Ectodermal cell (in vitro differentiated cells): ENCODE results near the gene EHD4.
A peak's percentile ranks its signal among the peaks of the same experiment; 100 is the strongest.

Experiments used
- H3K27ac ChIP-seq: 2 replicates; pipeline ENCODE4 v1.7.0; 2013; ENCODE audit warnings: mild to moderate bottlenecking, low read depth, low read length; ENCODE audit not compliant: insufficient read depth, poor library complexity, severe bottlenecking
- H3K27me3 ChIP-seq: 2 replicates; pipeline ENCODE4 v1.7.0; 2013; ENCODE audit warnings: mild to moderate bottlenecking, low read length; ENCODE audit not compliant: insufficient read depth, control insufficient read depth, poor library complexity, severe bottlenecking
- H3K36me3 ChIP-seq: one replicate; pipeline ENCODE4 v1.7.0; 2013; ENCODE audit warnings: low read length; ENCODE audit not compliant: control insufficient read depth, insufficient read depth
- H3K4me1 ChIP-seq: one replicate; pipeline ENCODE4 v1.7.0; 2013; ENCODE audit warnings: low read length; ENCODE audit not compliant: control insufficient read depth, insufficient read depth
- H3K4me3 ChIP-seq: 2 replicates; pipeline ENCODE4 v1.7.0; 2013; ENCODE audit warnings: low read depth, low read length, control low read depth; ENCODE audit not compliant: insufficient read depth
- H3K9me3 ChIP-seq: 2 replicates; pipeline ENCODE4 v1.7.0; 2013; ENCODE audit warnings: mild to moderate bottlenecking, low read length, moderate library complexity; ENCODE audit not compliant: control insufficient read depth
- WGBS, 2 experiments: methylation state at CpG; one replicate each; pipeline ENCODE4 v1.1.7; 2013; ENCODE audit warnings: missing lambda C conversion rate in 2 of 2; 5-methylcytosine and 5-hydroxymethylcytosine counted together

The EHD4 gene

DNA sequence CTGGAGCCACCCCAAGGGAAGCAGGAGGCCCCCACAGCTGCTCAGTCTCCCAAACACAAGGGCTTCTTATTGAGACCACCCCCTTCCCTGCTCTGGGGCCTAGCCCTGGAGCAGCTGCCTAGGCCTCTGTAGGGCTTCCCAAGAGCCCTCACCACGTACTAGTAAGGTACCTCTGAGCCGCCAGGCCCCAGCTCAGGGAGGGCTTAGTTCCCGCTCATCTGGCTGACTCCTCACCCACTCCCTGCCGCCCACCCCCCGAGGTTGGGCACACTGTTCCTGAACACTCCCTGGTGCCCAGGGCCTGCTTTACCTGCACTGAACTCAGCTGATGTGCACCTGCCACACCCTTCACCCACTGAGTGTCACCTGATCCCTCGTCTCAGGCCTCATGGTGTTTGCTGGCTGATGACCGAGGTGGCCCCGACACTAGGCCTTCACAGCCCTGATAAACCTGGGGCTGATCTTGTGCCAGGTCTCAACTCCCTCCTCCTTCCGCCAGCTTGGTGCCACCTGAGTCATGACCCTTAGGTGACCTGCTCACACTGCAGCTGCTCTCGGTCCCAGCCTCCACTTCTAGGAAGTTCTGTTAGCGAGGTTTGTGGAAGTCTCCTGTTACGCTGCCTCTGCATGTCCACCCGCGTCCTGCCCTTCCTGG is 60.5 kb downstream of the EHD4 start:
- no peaks in the 10 kb centered on the region for H3K27me3 ChIP-seq
- peaks cover 9% of the 10 kb centered on the region for H3K36me3 ChIP-seq
- no peak overlapping the region for H3K4me3 ChIP-seq
- 92 to 95% methylated on average over 14 of the region's 14 CpGs for WGBS, 2 experiments
- H3K27ac ChIP-seq, result no peak overlapping the region
- H3K9me3 ChIP-seq, result no peaks in the 10 kb centered on the region
- no peaks in the 10 kb centered on the region for H3K4me1 ChIP-seq

GRCh38 chr15:41908736-41909461 is 63.5 kb downstream of the EHD4 start:
- H3K27ac ChIP-seq, result no peak overlapping the region
- no peaks in the 10 kb centered on the region for H3K27me3 ChIP-seq
- 89 to 90% methylated on average over 17 of the region's 17 CpGs for WGBS, 2 experiments
- no peaks in the 10 kb centered on the region for H3K9me3 ChIP-seq
- H3K36me3 ChIP-seq, result peaks cover 10% of the 10 kb centered on the region
- H3K4me1 ChIP-seq, result peaks cover 4% of the 10 kb centered on the region
- no peak overlapping the region for H3K4me3 ChIP-seq

GRCh38 chr15:41907141-41907540 is 65.2 kb downstream of the EHD4 start:
- peaks cover 10% of the 10 kb centered on the region for H3K36me3 ChIP-seq
- no peak overlapping the region for H3K4me3 ChIP-seq
- H3K27ac ChIP-seq, result no peak overlapping the region
- no peaks in the 10 kb centered on the region for H3K9me3 ChIP-seq
- H3K4me1 ChIP-seq, result peaks cover 7% of the 10 kb centered on the region
- WGBS, 2 experiments, result 78 to 85% methylated on average over 3 of the region's 3 CpGs
- H3K27me3 ChIP-seq, result no peaks in the 10 kb centered on the region

GRCh38 chr15:41906608-41907007 is 65.7 kb downstream of the EHD4 start:
- Histone ChIP-seq H3K27me3 (no peaks in the 10 kb centered on the region), H3K36me3 (peaks cover 10% of the 10 kb centered on the region), H3K27ac (no peak overlapping the region), H3K4me1 (peaks cover 7% of the 10 kb centered on the region), H3K4me3 (no peak overlapping the region), H3K9me3 (no peaks in the 10 kb centered on the region)
- 94 to 95% methylated on average over 5 of the region's 5 CpGs for WGBS, 2 experiments

DNA sequence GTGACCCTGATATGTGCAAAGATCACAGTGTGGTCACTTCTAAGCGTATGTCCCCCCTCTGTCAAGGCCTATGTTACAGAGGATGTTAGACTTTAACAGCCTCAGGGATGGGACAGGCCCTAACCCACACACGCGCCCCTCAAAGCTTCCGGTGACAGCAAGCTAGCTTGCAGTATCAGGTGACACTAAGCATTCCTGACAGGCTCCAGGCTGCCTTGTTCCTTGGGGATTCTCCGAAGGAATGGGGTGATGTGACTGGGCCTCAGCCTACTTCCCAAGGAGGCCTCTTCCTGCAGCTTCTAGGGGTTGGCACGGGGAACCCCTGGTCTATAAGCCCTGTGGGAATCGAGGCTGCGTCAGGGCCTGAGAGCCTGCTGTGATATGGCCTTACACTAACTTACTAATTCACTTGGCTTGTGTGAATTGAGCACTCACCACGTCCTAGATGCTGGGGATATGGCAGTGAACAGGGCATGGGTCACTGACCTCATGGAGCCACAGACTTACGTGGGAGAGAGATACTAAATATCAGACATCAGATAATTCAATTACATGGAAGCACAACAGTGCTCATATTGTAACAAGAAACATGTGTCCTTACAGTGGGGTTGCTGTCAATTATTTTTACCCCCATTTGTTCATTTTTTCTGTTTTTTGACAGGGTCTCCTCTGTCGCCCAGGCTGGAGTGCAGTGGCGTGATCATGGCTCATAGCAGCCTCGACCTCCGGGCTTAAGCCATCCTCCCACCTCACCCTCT is 67.1 kb downstream of the EHD4 start:
- no peaks in the 10 kb centered on the region for H3K27me3 ChIP-seq
- no peaks in the 10 kb centered on the region for H3K9me3 ChIP-seq
- WGBS, 2 experiments, result 91% methylated on average over 14 of the region's 14 CpGs
- H3K36me3 ChIP-seq, result peaks cover 10% of the 10 kb centered on the region
- H3K27ac ChIP-seq, result peak overlapping the region; percentile 58
- H3K4me3 ChIP-seq, result no peak overlapping the region
- peaks cover 7% of the 10 kb centered on the region for H3K4me1 ChIP-seq

- 32 to 34% methylated on average over 6 of the region's 6 CpGs for WGBS, 2 experiments
- Histone ChIP-seq H3K27ac (peak overlapping the region; percentile 58), H3K27me3 (no peaks in the 10 kb centered on the region), H3K4me1 (peaks cover 7% of the 10 kb centered on the region), H3K4me3 (no peak overlapping the region), H3K9me3 (no peaks in the 10 kb centered on the region), H3K36me3 (peaks cover 7% of the 10 kb centered on the region)
Measured at GRCh38 chr15:41904541-41905005, 67.8 kb downstream of the EHD4 start.

GRCh38 chr15:41903782-41904181 is 68.6 kb downstream of the EHD4 start:
- H3K27me3 ChIP-seq, result no peaks in the 10 kb centered on the region
- H3K9me3 ChIP-seq, result no peaks in the 10 kb centered on the region
- H3K36me3 ChIP-seq, result peaks cover 4% of the 10 kb centered on the region
- no peak overlapping the region for H3K4me3 ChIP-seq
- WGBS, 2 experiments, result 86 to 87% methylated on average over 13 of the region's 13 CpGs
- H3K4me1 ChIP-seq, result peaks cover 7% of the 10 kb centered on the region
- no peak overlapping the region for H3K27ac ChIP-seq

DNA sequence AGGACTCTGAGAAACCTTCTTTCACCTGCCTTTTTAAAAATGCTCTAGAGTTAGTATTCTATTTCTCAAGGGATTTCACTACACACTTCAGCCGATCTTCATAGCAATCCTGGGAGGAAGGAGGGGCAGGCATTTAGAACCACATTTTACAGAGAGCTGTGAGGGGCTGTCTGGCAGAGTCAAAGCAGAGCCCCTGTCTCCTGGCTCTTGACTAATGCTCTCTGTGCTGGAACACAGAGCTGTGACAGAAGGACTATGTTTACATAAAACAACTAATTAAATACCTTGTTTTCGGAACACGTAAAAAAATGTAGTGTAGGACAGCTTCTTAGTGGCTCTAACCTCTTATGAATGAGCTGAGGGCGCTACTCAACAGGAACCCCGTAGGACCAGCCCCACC is 70.9 kb downstream of the EHD4 start:
- no peaks in the 10 kb centered on the region for H3K9me3 ChIP-seq
- H3K27me3 ChIP-seq, result no peaks in the 10 kb centered on the region
- no peak overlapping the region for H3K27ac ChIP-seq
- 95 to 98% methylated on average over 5 of the region's 5 CpGs for WGBS, 2 experiments
- no peak overlapping the region for H3K4me3 ChIP-seq
- H3K4me1 ChIP-seq, result peaks cover 13% of the 10 kb centered on the region
- H3K36me3 ChIP-seq, result no peaks in the 10 kb centered on the region

DNA sequence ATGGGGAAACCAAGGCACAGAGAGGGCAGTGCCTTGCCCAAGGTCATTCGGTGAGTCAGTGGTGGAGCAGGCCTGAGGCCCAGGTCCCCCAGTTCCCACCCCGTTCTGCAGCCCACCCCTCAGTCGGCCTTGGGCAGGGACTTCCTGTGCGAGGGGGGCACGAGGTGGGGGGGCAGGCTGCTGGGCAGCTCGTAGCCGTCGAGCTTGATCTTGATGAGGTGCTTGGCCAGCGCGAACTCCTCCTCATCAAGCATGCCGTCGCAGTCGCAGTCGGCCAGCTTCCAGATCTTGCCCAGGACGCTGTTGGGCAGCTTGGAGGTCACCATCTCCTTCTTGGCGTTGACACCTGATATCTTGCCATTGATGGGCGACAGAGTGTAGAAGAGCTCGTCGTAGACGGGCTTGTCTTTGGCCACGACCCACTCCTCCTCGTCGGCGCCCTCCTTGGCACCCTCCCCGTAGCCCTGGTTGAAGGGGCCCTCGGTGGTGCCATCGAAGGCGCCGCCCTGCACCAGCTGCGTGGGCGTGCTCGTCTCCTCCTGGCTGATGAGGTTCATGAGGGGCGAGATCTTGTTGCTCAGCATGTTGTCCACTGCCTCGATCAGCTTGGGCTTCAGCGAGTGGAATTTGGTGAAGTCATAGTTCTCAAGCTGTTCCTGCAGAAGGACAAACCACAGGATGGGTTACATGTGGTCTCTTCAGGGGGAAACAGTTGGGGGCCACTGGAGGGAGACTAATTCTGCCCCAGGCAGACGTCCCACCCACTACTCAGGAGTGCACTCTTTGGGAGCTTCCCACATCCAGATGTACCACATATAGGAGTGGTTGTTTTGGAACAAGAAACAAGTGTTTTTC is 71.6 kb downstream of the EHD4 start:
- no peaks in the 10 kb centered on the region for H3K27me3 ChIP-seq
- H3K4me1 ChIP-seq, result peaks cover 13% of the 10 kb centered on the region
- H3K9me3 ChIP-seq, result no peaks in the 10 kb centered on the region
- no peak overlapping the region for H3K27ac ChIP-seq
- 94% methylated on average over 36 of the region's 36 CpGs for WGBS, 2 experiments
- no peak overlapping the region for H3K4me3 ChIP-seq
- H3K36me3 ChIP-seq, result no peaks in the 10 kb centered on the region
